ENCODE results near the gene GSTA4. TPM values are rescaled to one million over a fixed set of nuclear protein-coding genes. Genes with fewer than 3 reads are reported as not detected.

Gene GSTA4
- total and polyA plus RNA-seq, 2 experiments from 2014 or later, result 19.3 to 29.9 TPM

- no peak for TF ChIP-seq ZNF462 (CRISPR knock-in tag; IDR thresholded peaks at IDR 0.05)
- TF ChIP-seq ZNF114 (CRISPR knock-in tag; IDR thresholded peaks at IDR 0.05), result no peak
- TF ChIP-seq CTCF (conservative IDR thresholded peaks at IDR 0.05; ENCODE audit: low read depth in 2 of 2), result no peak
- no peak for TF ChIP-seq STAT1 (IDR thresholded peaks at IDR 0.05; ENCODE audit: unreplicated experiment)
- no peak for TF ChIP-seq JUNB (IDR thresholded peaks at IDR 0.05; ENCODE audit: unreplicated experiment)
- TF ChIP-seq EZH2 (IDR thresholded peaks at IDR 0.05; ENCODE audit: low read depth, unreplicated experiment), result no peak
Measured at GRCh38 chr6:52966101-52966500, 29.0 kb downstream of the GSTA4 start (continued).

- no peak overlapping the region for H3K4me2 ChIP-seq
- 0 out of 2 replicates have a peak, but pooled peaks cover 3% of the 10 kb centered on the region for H3K36me3 ChIP-seq (ENCODE audit: insufficient read depth)
- H3K79me2 ChIP-seq (replicated peaks; ENCODE audit: insufficient read depth), result no peaks in the 10 kb centered on the region
- H3K27me3 ChIP-seq (ENCODE audit: insufficient read depth), result no peaks in the 10 kb centered on the region
- Mint-ChIP-seq H3K36me3 (ENCODE audit: low read depth) (peaks cover 29% of the 10 kb centered on the region), H3K9me3 (peaks cover 31% of the 10 kb centered on the region), H3K27ac (no peak overlapping the region), H3K27me3 (ENCODE audit: insufficient read depth, low read depth, poor library complexity) (peaks cover 16% of the 10 kb centered on the region), H3K4me1 (peaks cover 6% of the 10 kb centered on the region), H3K4me3 (no peak overlapping the region)
- H3K4me1 ChIP-seq (ENCODE audit: insufficient read depth), result peaks cover 4% of the 10 kb centered on the region; the same call in 1 of the 2 replicates
- no peaks in the 10 kb centered on the region for H4K20me1 ChIP-seq (replicated peaks; ENCODE audit: insufficient read depth)
- H3K27ac ChIP-seq (ENCODE audit: low read depth), result no peak overlapping the region
- no peaks in the 10 kb centered on the region for H3K9me2 ChIP-seq (ENCODE audit: insufficient read depth)
- no peak for DNase-seq (ENCODE audit: low spot score)
- no peak overlapping the region for H2AFZ ChIP-seq
- ATAC-seq, result no peak
- no peaks in the 10 kb centered on the region for H3F3A ChIP-seq (replicated peaks; ENCODE audit: low read depth)
- no peak overlapping the region for H3K4me3 ChIP-seq
- TF ChIP-seq NANOG (IDR thresholded peaks at IDR 0.05; ENCODE audit: borderline replicate concordance) (no peak), ETS1 (IDR thresholded peaks at IDR 0.05) (no peak), ZNF114 (CRISPR knock-in tag; IDR thresholded peaks at IDR 0.05) (no peak), CTCF (conservative IDR thresholded peaks at IDR 0.05; ENCODE audit: low read depth in 2 of 2) (no peak), EZH2 (IDR thresholded peaks at IDR 0.05; ENCODE audit: low read depth, unreplicated experiment) (no peak), POLR2AphosphoS5 (IDR thresholded peaks at IDR 0.05; ENCODE audit: low read depth) (no peak)
Measured at GRCh38 chr6:52965380-52965779, 29.7 kb downstream of the GSTA4 start.
